OCI-LY7 (cell line): Measurements from ENCODE around the gene ISOC1. TPM values are rescaled to one million over a fixed set of nuclear protein-coding genes. Genes with fewer than 3 reads are reported as not detected.

Experiments used
- BruUV-seq: library from RNA; stranded (reverse); fragments of 400-500 nt; replicated peaks from 2 replicates; lab custom pipeline; 2021; lab: Mats Ljungman, UMichigan
- CTCF ChIA-PET: fragments of 300-600 bp; sonication (Branson Sonifier 250); formaldehyde crosslinking; loops from one replicate; lab custom pipeline; 2022; ENCODE audit warnings: antibody characterized with exemption; ENCODE audit not compliant: unreplicated experiment; lab: Charles Lee
- POLR2A ChIA-PET: fragments of 300-600 bp; sonication (Branson Sonifier 250); formaldehyde crosslinking; loops from one replicate; lab custom pipeline; 2022; ENCODE audit warnings: antibody characterized with exemption; lab: Charles Lee
- DNase-seq: peaks from one replicate; pipeline ENCODE4 v3.0.0-alpha.2; 2015; ENCODE audit warnings: low spot score
- H2AFZ ChIP-seq: fragments of 200-600 bp; sonication (generic), shearing (Covaris generic); 2 replicates; pipeline ENCODE4 v1.6.1; 2014; ENCODE audit warnings: mild to moderate bottlenecking, antibody characterized with exemption, low read length, moderate library complexity
- H3K27ac ChIP-seq: fragments of 200-600 bp; sonication (generic); 2 replicates; pipeline ENCODE4 v1.5.1; 2014; ENCODE audit warnings: mixed run types, low read depth, mild to moderate bottlenecking, moderate library complexity, low read length, inconsistent platforms; ENCODE audit not compliant: poor library complexity, severe bottlenecking
- H3K36me3 ChIP-seq: fragments of 200-600 bp; sonication (generic); 2 replicates; pipeline ENCODE4 v1.6.1; 2014; ENCODE audit warnings: mild to moderate bottlenecking, antibody characterized with exemption, low read length, moderate library complexity, mixed read lengths; ENCODE audit not compliant: insufficient read depth
- H3K4me1 ChIP-seq: fragments of 200-600 bp; sonication (generic); 2 replicates; pipeline ENCODE4 v1.5.1; 2014; ENCODE audit warnings: mild to moderate bottlenecking, low read length; ENCODE audit not compliant: insufficient read depth, poor library complexity, severe bottlenecking
- H3K4me2 ChIP-seq: fragments of 200-600 bp; sonication (generic); 2 replicates; pipeline ENCODE4 v1.6.1; 2014; ENCODE audit warnings: mild to moderate bottlenecking, low read length
- H3K4me3 ChIP-seq: fragments of 200-600 bp; sonication (generic); 2 replicates; pipeline ENCODE4 v1.5.1; 2014; ENCODE audit warnings: mild to moderate bottlenecking, low read depth, low read length; ENCODE audit not compliant: poor library complexity, severe bottlenecking
- H3K79me2 ChIP-seq: fragments of 200-600 bp; sonication (generic); 2 replicates; pipeline ENCODE4 v1.6.1; 2016; ENCODE audit warnings: low read depth, mild to moderate bottlenecking, low read length, moderate library complexity, mixed read lengths; ENCODE audit not compliant: insufficient read depth
- H3K9me2 ChIP-seq: fragments of 200-600 bp; sonication (generic); 2 replicates; pipeline ENCODE4 v1.6.1; 2016; ENCODE audit warnings: mild to moderate bottlenecking, low read length, mixed read lengths; ENCODE audit not compliant: insufficient read depth
- H3K9me3 ChIP-seq: fragments of 200-600 bp; sonication (generic); 2 replicates; pipeline ENCODE4 v1.6.1; 2014; ENCODE audit warnings: mild to moderate bottlenecking, mixed run types, low read length, mixed read lengths
- H4K20me1 ChIP-seq: fragments of 200-600 bp; sonication (generic); 2 replicates; pipeline ENCODE4 v1.6.1; 2014; ENCODE audit warnings: mild to moderate bottlenecking, antibody characterized with exemption, low read length, moderate library complexity, mixed read lengths; ENCODE audit not compliant: insufficient read depth
- EZH2phosphoT487 ChIP-seq: fragments of 200-600 bp; sonication (generic); IDR thresholded peaks from 2 replicates; pipeline ENCODE4 v1.6.1; 2018; ENCODE audit warnings: low read depth, borderline replicate concordance, mild to moderate bottlenecking, mixed run types, antibody characterized with exemption, low read length, moderate library complexity, mixed read lengths
- intact Hi-C: fragments of 100-400 bp; cut with micrococcal nuclease; formaldehyde crosslinking; loops from one replicate; pipeline ENCODE4 v1.10.0; 2022; ENCODE audit not compliant: unreplicated experiment
- total RNA-seq, 2 experiments: library from RNA; depleted of rRNA in 1 of 2; stranded (reverse); fragments of >200 nt in 1 of 2; shearing (Covaris generic) in 1 of 2; gene quantifications; 2 replicates each; pipeline ENCODE4 v1.2.3, GENCODE V29; 2014 to 2022
- TF ChIP-seq, protein P1 (sequence below): fragments of 200-600 bp; sonication (generic); conservative IDR thresholded peaks from 2 replicates; pipeline ENCODE4 v1.5.1; 2014; ENCODE audit warnings: mild to moderate bottlenecking, antibody characterized with exemption, low read length, moderate library complexity, mixed read lengths

ISOC1 gene
- total RNA-seq, 2 experiments from 2014 or later: 17.9 to 23.8 TPM

DNA sequence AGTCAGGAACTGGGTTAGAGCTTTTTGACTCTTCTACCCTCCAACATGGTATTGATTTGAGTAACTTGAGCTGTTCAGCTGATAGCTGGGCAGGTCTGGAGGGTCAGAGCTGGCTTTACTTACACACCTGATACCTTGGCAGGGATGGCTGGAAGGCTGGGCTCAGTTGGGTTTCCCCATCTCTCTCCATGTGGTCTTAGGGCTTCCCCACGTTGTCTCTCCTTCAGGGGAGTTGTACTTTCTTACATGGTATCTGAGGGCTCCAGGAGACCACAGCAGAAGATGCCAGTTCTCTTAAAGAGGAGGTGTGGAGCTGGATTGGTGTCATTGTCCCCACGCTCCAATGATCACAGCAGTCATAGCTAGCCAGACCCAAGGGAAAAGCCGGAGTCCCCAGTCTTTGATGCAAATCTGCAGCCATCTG lies 25.6 kb downstream of the ISOC1 start:
- DNase-seq: no peak
- Histone ChIP-seq H3K36me3 (no peaks in the 10 kb centered on the region), H3K4me1 (no peaks in the 10 kb centered on the region), H3K9me2 (no peaks in the 10 kb centered on the region), H3K4me2 (no peak overlapping the region), H3K79me2 (no peaks in the 10 kb centered on the region), H3K9me3 (no peaks in the 10 kb centered on the region), H2AFZ (no peak overlapping the region), H4K20me1 (no peaks in the 10 kb centered on the region; the same call in 1 of the 2 replicates), H3K27ac (no peak overlapping the region), H3K4me3 (no peak overlapping the region)
- POLR2A ChIA-PET: interaction anchor here (0.6 to 0.7 kb wide), 2 partner anchors 772 to 1127 kb away, joined by 3 read pairs; no protein-coding TSS in a partner anchor
- intact Hi-C loops: loop anchor here (10.0 kb wide), 1 partner anchor 215 kb away; no protein-coding TSS in a partner anchor
- no peak for TF ChIP-seq EZH2phosphoT487
- TF ChIP-seq, protein P1, sequence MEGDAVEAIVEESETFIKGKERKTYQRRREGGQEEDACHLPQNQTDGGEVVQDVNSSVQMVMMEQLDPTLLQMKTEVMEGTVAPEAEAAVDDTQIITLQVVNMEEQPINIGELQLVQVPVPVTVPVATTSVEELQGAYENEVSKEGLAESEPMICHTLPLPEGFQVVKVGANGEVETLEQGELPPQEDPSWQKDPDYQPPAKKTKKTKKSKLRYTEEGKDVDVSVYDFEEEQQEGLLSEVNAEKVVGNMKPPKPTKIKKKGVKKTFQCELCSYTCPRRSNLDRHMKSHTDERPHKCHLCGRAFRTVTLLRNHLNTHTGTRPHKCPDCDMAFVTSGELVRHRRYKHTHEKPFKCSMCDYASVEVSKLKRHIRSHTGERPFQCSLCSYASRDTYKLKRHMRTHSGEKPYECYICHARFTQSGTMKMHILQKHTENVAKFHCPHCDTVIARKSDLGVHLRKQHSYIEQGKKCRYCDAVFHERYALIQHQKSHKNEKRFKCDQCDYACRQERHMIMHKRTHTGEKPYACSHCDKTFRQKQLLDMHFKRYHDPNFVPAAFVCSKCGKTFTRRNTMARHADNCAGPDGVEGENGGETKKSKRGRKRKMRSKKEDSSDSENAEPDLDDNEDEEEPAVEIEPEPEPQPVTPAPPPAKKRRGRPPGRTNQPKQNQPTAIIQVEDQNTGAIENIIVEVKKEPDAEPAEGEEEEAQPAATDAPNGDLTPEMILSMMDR: no peak
- CTCF ChIA-PET: no interaction called here
- no TSS peak for BruUV-seq

DNA sequence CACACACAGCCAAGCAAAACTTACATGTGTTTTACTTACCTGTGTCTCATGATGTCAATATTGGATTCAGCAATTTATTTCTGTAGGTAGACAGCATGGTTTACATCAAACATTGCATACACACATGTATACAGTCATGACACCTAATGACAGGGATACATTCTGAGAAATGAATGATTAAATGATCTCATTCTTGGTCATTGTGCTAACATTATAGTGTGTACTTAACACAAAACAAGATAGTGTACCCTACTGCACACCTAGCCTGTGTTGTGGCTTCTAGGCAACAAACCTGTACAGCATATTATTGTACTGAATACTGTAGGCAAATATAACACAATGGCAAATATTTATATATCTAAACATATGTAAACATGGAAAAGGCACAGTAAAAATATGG lies 28.0 kb downstream of the ISOC1 start:
- H3K4me2 ChIP-seq: no peak overlapping the region
- ChIA-PET POLR2A (no interaction called here), CTCF (no interaction called here)
- intact Hi-C loops: loop anchor here (10.0 kb wide), 1 partner anchor 218 kb away; no protein-coding TSS in a partner anchor
- BruUV-seq: no TSS peak
- no peaks in the 10 kb centered on the region for H3K9me3 ChIP-seq
- no peaks in the 10 kb centered on the region for H3K36me3 ChIP-seq
- no peak for TF ChIP-seq EZH2phosphoT487
- TF ChIP-seq, protein P1: no peak
- H4K20me1 ChIP-seq: no peaks in the 10 kb centered on the region
- no peak overlapping the region for H3K27ac ChIP-seq
- no peak overlapping the region for H2AFZ ChIP-seq
- no peaks in the 10 kb centered on the region for H3K4me1 ChIP-seq
- no peak for DNase-seq
- H3K9me2 ChIP-seq: no peaks in the 10 kb centered on the region
- no peaks in the 10 kb centered on the region for H3K79me2 ChIP-seq
- H3K4me3 ChIP-seq: no peak overlapping the region

DNA sequence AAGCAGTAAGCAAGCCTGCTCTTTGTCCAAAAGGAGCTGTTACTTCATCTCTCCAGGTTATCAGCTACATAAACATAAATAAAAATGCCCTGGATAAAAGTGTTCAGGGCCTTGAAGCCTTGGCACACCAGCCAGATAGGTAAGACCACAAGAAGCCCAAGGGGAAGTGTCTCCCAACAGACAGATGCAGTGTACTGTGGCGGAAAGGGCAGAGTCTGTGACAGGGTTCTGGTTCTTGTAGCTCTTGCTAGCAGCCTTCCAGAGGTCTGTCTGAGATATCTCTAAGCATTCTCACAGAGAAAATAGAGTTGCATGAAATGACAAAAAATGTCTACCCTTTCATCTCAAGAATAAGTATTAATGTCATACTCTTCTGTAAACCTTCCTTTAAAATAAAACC lies 30.1 kb downstream of the ISOC1 start:
- no peaks in the 10 kb centered on the region for H3K79me2 ChIP-seq
- TF ChIP-seq, protein P1: no peak
- no peak for TF ChIP-seq EZH2phosphoT487
- no peak overlapping the region for H3K4me3 ChIP-seq
- no peak for DNase-seq
- intact Hi-C loops: loop anchor here (10.0 kb wide), 1 partner anchor 220 kb away; no protein-coding TSS in a partner anchor
- BruUV-seq: no TSS peak
- H3K27ac ChIP-seq: no peak overlapping the region
- no peaks in the 10 kb centered on the region for H3K4me1 ChIP-seq
- no peak overlapping the region for H2AFZ ChIP-seq
- H3K4me2 ChIP-seq: no peak overlapping the region
- no peaks in the 10 kb centered on the region for H3K9me2 ChIP-seq
- no peaks in the 10 kb centered on the region for H4K20me1 ChIP-seq
- H3K9me3 ChIP-seq: no peaks in the 10 kb centered on the region
- no peaks in the 10 kb centered on the region for H3K36me3 ChIP-seq
- ChIA-PET CTCF (no interaction called here), POLR2A (interaction anchor here (1.0 to 1.3 kb wide), 2 partner anchors 20 to 29 kb away, joined by 3 read pairs; no protein-coding TSS in a partner anchor)
